ENCODE results near the gene PTPRQ.
A peak's percentile ranks its signal among the peaks of the same experiment; 100 is the strongest.

PTPRQ gene

GRCh38 chr12:80707830-80708258 is 263.8 kb downstream of the PTPRQ start:
- H3K9me3 Mint-ChIP-seq: no peaks in the 10 kb centered on the region
- peak overlapping the region; percentile 82 to 86 (median 83) for H3K27ac Mint-ChIP-seq

GRCh38 chr12:80708259-80708974 is 264.4 kb downstream of the PTPRQ start:
- peaks cover 60% of the 10 kb centered on the region for H3K27me3 Mint-ChIP-seq (ENCODE audit: low read depth)
- H3K36me3 Mint-ChIP-seq (ENCODE audit: low read depth): no peaks in the 10 kb centered on the region
- peaks cover 37% of the 10 kb centered on the region for H3K4me1 Mint-ChIP-seq
- peak overlapping the region; percentile 85 to 98 (median 89) for H3K4me3 Mint-ChIP-seq
- no peaks in the 10 kb centered on the region for H3K9me3 Mint-ChIP-seq
- no peak for TF ChIP-seq CTCF (IDR thresholded peaks at IDR 0.05; ENCODE audit: unreplicated experiment in 3 of 3)
- H3K27ac Mint-ChIP-seq: peak overlapping the region; percentile 82 to 86 (median 83)

More at GRCh38 chr12:80707830-80708258, 263.8 kb downstream of the PTPRQ start:
- Mint-ChIP-seq H3K4me1 (peaks cover 38% of the 10 kb centered on the region), H3K27me3 (ENCODE audit: low read depth) (peaks cover 60% of the 10 kb centered on the region), H3K36me3 (ENCODE audit: low read depth) (no peaks in the 10 kb centered on the region), H3K4me3 (peak overlapping the region; percentile 85 to 98 (median 89))
- no peak for TF ChIP-seq CTCF (IDR thresholded peaks at IDR 0.05; ENCODE audit: unreplicated experiment in 3 of 3)

- H3K9me3 Mint-ChIP-seq: no peaks in the 10 kb centered on the region
- peak overlapping the region; percentile 82 to 86 (median 83) for H3K27ac Mint-ChIP-seq
- H3K4me3 Mint-ChIP-seq: peak overlapping the region; percentile 85 to 98 (median 89)
- H3K36me3 Mint-ChIP-seq (ENCODE audit: low read depth): no peaks in the 10 kb centered on the region
- TF ChIP-seq CTCF (IDR thresholded peaks at IDR 0.05; ENCODE audit: unreplicated experiment in 3 of 3): no peak
- H3K4me1 Mint-ChIP-seq: peaks cover 39% of the 10 kb centered on the region
- H3K27me3 Mint-ChIP-seq (ENCODE audit: low read depth): peaks cover 65% of the 10 kb centered on the region
These were observed 264.9 kb downstream of the PTPRQ start for GRCh38 chr12:80708975-80709328.

- no peaks in the 10 kb centered on the region for H3K36me3 Mint-ChIP-seq (ENCODE audit: low read depth)
- peak overlapping the region; percentile 45 to 86 (median 82) for H3K27ac Mint-ChIP-seq
- H3K9me3 Mint-ChIP-seq: no peaks in the 10 kb centered on the region
- H3K4me1 Mint-ChIP-seq: peaks cover 51% of the 10 kb centered on the region
- peak overlapping the region; percentile 67 to 98 (median 89) for H3K4me3 Mint-ChIP-seq
- H3K27me3 Mint-ChIP-seq (ENCODE audit: low read depth): peaks cover 76% of the 10 kb centered on the region
- peak; percentile 24 to 48 (median 28) for TF ChIP-seq CTCF (IDR thresholded peaks at IDR 0.05; ENCODE audit: unreplicated experiment in 3 of 3)
These were observed 266.0 kb downstream of the PTPRQ start for GRCh38 chr12:80709811-80710726.

- Mint-ChIP-seq H3K9me3 (no peaks in the 10 kb centered on the region), H3K27me3 (ENCODE audit: low read depth) (peaks cover 80% of the 10 kb centered on the region), H3K4me3 (peak overlapping the region; percentile 67 to 98 (median 89)), H3K27ac (peak overlapping the region; percentile 45 to 86 (median 82)), H3K36me3 (ENCODE audit: low read depth) (no peaks in the 10 kb centered on the region), H3K4me1 (peaks cover 53% of the 10 kb centered on the region)
- TF ChIP-seq CTCF (IDR thresholded peaks at IDR 0.05; ENCODE audit: unreplicated experiment in 3 of 3): no peak
These were observed 266.9 kb downstream of the PTPRQ start for GRCh38 chr12:80710727-80711449.
